Uterus (tissue), 4 donors: Measurements from ENCODE around the gene NUDT22. TPM values are rescaled to one million over a fixed set of nuclear protein-coding genes. Genes with fewer than 3 reads are reported as not detected.

Experiments
- DNase-seq, 2 donors: peaks; one replicate each; pipeline ENCODE4 v3.0.0-alpha.2; 2019 to 2020
- H3K27ac ChIP-seq, 2 donors: fragments of 200-600 bp; sonication (generic); 1 replicate in 1 of 2; 2 replicates in 1 of 2; pipeline ENCODE4 v1.5.1; 2016 to 2018
- H3K27me3 ChIP-seq, 2 donors: fragments of 200-600 bp; sonication (generic); one replicate each; pipeline ENCODE4 v1.5.1; 2018 to 2019; ENCODE audit warnings: control low read depth in 1 of 2
- H3K36me3 ChIP-seq, 2 donors: fragments of 200-600 bp; sonication (generic); one replicate each; pipeline ENCODE4 v1.5.1; 2019; ENCODE audit warnings: control low read depth in 1 of 2
- H3K4me1 ChIP-seq, 2 donors: fragments of 200-600 bp; sonication (generic); one replicate each; pipeline ENCODE4 v1.5.1; 2018 to 2019; ENCODE audit warnings: control low read depth in 1 of 2
- H3K4me3 ChIP-seq, 2 donors: fragments of 200-600 bp; sonication (generic); 1 replicate in 1 of 2; 2 replicates in 1 of 2; pipeline ENCODE4 v1.5.1; 2018 to 2019; ENCODE audit warnings: mild to moderate bottlenecking in 1 of 2
- H3K9me3 ChIP-seq, 2 donors: fragments of 200-600 bp; sonication (generic); one replicate each; pipeline ENCODE4 v1.5.1; 2019; ENCODE audit warnings: control low read depth in 1 of 2
- POLR2A ChIP-seq, 2 donors: fragments of 450-650 bp; IDR thresholded peaks; one replicate each; pipeline ENCODE4 v1.6.1; 2016; ENCODE audit warnings: antibody characterized with exemption in 2 of 2, mild to moderate bottlenecking in 1 of 2, moderate library complexity in 1 of 2
- intact Hi-C: fragments of 100-400 bp; cut with DNase I; formaldehyde crosslinking; loops from one replicate; pipeline ENCODE4 v1.15.1; 2023; ENCODE audit warnings: low total_unique reads
- total RNA-seq, 4 donors: library from RNA; depleted of rRNA in 3 of 4; stranded (reverse); fragments of >200 nt in 3 of 4; gene quantifications; one replicate each; pipeline versions ENCODE4 v1.1.0 to v1.2.4, GENCODE V29; 2014 to 2023
- TF ChIP-seq, protein P1 (sequence below), 4 experiments: fragments of 200-600 bp in 2 of 4; fragments of 450-650 bp in 2 of 4; sonication (generic) in 2 of 4; IDR thresholded peaks; one replicate each; pipeline ENCODE4 v1.5.1; 2016 to 2019; ENCODE audit warnings: antibody characterized with exemption in 4 of 4, mild to moderate bottlenecking in 2 of 4, moderate library complexity in 1 of 4
- donor health status: DM: yes; HTN: yes; CAD: no.

NUDT22 gene
- total RNA-seq, 4 donors from 2014 or later: 10.8 to 44.9 (median 34.0) TPM

- TF ChIP-seq, protein P1, sequence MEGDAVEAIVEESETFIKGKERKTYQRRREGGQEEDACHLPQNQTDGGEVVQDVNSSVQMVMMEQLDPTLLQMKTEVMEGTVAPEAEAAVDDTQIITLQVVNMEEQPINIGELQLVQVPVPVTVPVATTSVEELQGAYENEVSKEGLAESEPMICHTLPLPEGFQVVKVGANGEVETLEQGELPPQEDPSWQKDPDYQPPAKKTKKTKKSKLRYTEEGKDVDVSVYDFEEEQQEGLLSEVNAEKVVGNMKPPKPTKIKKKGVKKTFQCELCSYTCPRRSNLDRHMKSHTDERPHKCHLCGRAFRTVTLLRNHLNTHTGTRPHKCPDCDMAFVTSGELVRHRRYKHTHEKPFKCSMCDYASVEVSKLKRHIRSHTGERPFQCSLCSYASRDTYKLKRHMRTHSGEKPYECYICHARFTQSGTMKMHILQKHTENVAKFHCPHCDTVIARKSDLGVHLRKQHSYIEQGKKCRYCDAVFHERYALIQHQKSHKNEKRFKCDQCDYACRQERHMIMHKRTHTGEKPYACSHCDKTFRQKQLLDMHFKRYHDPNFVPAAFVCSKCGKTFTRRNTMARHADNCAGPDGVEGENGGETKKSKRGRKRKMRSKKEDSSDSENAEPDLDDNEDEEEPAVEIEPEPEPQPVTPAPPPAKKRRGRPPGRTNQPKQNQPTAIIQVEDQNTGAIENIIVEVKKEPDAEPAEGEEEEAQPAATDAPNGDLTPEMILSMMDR (IDR thresholded peaks at IDR 0.05): no peak
- TF ChIP-seq POLR2A (IDR thresholded peaks at IDR 0.05): no peak
- H3K27me3 ChIP-seq: no peaks in the 10 kb centered on the region
- no peak overlapping the region for H3K4me3 ChIP-seq
- no peak overlapping the region for H3K27ac ChIP-seq
- no peaks in the 10 kb centered on the region for H3K36me3 ChIP-seq
- peaks cover 0 to 12% of the 10 kb centered on the region in 2 donors for H3K4me1 ChIP-seq
- no peak for DNase-seq
- intact Hi-C loops: no loop called here
- no peaks in the 10 kb centered on the region for H3K9me3 ChIP-seq
These were observed 29.4 kb downstream of the NUDT22 start for GRCh38 chr11:64255135-64256128.

DNA sequence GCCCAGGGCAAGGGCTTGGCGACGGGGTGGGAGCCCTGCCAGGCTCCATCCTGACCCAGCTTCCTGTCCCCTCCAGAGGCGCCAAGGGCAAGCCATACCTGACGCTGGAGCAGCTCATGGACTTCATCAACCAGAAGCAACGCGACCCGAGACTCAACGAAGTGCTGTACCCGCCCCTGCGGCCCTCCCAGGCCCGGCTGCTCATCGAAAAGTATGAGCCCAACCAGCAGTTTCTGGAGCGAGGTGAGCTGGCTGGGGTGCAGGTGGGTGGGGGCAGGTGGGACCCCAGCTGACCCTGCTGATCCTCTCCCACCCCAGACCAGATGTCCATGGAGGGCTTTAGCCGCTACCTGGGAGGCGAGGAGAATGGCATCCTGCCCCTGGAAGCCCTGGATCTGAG is 30.2 kb downstream of the NUDT22 start:
- TF ChIP-seq, protein P1 (IDR thresholded peaks at IDR 0.05): no peak
- no peak for TF ChIP-seq POLR2A (IDR thresholded peaks at IDR 0.05)
- Histone ChIP-seq H3K27ac (no peak overlapping the region), H3K4me1 (peaks cover 0 to 7% of the 10 kb centered on the region in 2 donors), H3K4me3 (no peak overlapping the region), H3K27me3 (no peaks in the 10 kb centered on the region), H3K36me3 (no peaks in the 10 kb centered on the region), H3K9me3 (no peaks in the 10 kb centered on the region)
- DNase-seq: no peak
- intact Hi-C loops: no loop called here

DNA sequence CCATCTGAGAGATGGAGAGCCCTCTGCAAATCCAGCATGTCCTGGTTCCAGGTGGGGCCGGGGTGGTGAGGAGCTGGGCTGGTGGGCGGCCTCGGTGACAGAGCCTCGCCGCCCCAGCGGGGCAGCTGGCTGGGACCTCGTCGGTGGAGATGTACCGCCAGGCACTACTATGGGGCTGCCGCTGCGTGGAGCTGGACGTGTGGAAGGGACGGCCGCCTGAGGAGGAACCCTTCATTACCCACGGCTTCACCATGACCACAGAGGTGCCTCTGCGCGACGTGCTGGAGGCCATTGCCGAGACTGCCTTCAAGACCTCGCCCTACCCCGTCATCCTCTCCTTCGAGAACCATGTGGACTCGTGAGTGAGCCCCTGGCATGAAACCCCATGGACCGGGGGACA is 32.3 kb downstream of the NUDT22 start:
- Histone ChIP-seq H3K4me1 (no peaks in the 10 kb centered on the region), H3K9me3 (no peaks in the 10 kb centered on the region), H3K4me3 (no peak overlapping the region), H3K27ac (no peak overlapping the region), H3K36me3 (no peaks in the 10 kb centered on the region), H3K27me3 (no peaks in the 10 kb centered on the region)
- TF ChIP-seq, protein P1 (IDR thresholded peaks at IDR 0.05): no peak
- TF ChIP-seq POLR2A (IDR thresholded peaks at IDR 0.05): no peak
- no peak for DNase-seq
- intact Hi-C loops: no loop called here

- Histone ChIP-seq H3K4me1 (no peaks in the 10 kb centered on the region), H3K9me3 (no peaks in the 10 kb centered on the region), H3K27ac (no peak overlapping the region), H3K27me3 (no peaks in the 10 kb centered on the region), H3K36me3 (no peaks in the 10 kb centered on the region), H3K4me3 (no peak overlapping the region)
- no peak for DNase-seq
- intact Hi-C loops: no loop called here
- TF ChIP-seq, protein P1 (IDR thresholded peaks at IDR 0.05): no peak
- TF ChIP-seq POLR2A (IDR thresholded peaks at IDR 0.05): no peak
These were observed 33.0 kb downstream of the NUDT22 start for GRCh38 chr11:64258946-64259532.

DNA sequence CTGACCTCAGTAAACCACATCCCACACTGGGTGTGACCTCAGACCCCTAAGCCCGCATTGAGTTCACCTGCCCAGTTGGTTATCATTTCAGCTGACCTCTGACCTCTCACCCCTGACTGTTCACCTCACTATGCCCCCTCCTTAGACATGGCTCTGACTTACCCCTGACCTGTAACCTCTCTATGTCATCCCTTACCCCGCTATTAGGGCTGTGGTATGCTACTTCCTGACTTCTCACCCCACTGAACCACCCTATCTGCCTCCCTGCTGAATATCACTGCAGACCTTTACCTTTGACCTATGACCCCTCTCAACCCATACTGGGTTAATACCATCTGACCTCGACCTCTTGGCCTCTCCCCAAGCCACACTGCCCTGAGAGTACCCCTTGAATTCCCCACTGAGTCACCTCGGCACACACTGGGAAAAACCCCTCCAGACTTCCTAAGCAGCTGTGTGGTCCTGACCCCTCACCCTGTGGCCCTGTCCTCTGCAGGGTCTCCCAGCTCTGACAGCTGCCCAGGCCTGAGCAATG is 33.5 kb downstream of the NUDT22 start:
- no peak for DNase-seq
- no peaks in the 10 kb centered on the region for H3K36me3 ChIP-seq
- H3K9me3 ChIP-seq: no peaks in the 10 kb centered on the region
- no peaks in the 10 kb centered on the region for H3K27me3 ChIP-seq
- H3K27ac ChIP-seq: no peak overlapping the region
- intact Hi-C loops: no loop called here
- no peak overlapping the region for H3K4me3 ChIP-seq
- no peak for TF ChIP-seq POLR2A (IDR thresholded peaks at IDR 0.05)
- TF ChIP-seq, protein P1 (IDR thresholded peaks at IDR 0.05): no peak
- no peaks in the 10 kb centered on the region for H3K4me1 ChIP-seq
